HG03521 (cell line): Measurements from ENCODE around the gene GLI2.

Experiments
- ATAC-seq: cut with Tn5 transposase; IDR thresholded peaks from one replicate; pipeline ENCODE4 v1.9.1; 2021; ENCODE audit warnings: mild to moderate bottlenecking, moderate library complexity; ENCODE audit not compliant: unreplicated experiment

Gene GLI2

DNA sequence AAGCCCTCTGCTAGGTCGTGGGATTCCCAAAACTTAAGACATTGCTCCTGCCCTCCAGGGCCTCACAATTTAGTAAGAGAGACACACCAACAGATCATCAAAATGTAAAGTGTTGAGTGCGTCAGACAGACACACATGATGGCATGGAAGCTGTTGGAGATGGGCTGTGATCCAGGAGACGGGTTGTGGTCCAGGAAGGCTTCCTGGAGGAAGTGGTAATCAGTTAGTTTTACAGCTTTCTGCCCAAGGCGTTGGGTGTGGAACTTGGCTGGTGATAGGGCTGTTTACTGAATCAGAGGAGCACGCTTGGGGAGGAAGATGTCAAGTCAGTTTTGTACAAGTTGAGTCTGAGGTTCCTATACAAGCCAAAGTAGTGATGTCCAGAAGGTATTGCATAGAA, 24.0 kb upstream of the GLI2 start:
- ATAC-seq = no peak

DNA sequence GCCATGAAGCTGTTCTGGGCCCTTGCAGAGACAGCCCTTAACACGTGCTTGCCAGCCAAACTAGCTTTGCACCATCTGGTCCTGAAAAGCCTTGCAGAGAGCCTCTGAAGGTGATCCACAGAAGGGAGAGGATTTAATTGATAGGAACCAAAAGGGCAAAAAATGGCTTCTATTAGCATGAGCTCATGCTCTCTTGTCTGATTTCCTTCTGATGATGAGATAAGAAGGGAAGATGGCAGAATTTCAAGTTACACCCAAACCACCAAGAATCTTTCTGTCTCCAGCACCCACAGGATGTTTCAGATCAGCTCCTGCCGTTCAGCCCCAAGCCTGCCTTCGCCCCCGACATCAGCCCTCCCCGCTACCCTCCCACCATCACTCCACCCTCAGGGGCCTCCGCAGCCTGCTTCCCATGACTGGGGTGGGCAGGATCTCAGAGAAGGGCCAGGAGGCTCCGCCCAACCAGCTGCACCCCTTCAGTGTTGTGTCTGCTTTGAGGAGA, 23.4 kb upstream of the GLI2 start:
- ATAC-seq = no peak

DNA sequence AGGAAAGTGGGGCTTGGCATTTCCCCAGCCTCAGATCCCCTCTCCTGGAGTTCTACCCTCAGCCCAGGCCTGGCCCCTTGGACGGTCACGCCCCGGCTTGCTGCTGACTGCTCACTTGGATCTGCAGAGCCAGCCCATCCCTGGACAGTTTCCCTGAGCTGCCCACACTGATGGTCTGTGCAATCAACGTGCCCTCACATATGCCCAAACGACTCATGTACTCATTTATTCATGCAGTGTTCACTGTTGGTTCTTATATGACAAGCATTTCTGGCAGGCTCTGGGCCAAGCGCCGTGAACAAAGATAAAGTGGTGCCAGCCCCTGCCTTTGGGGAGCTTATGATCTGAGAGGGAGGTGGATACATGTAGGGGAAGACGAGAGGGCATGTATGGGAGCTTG, 20.3 kb upstream of the GLI2 start:
- ATAC-seq = no peak

DNA sequence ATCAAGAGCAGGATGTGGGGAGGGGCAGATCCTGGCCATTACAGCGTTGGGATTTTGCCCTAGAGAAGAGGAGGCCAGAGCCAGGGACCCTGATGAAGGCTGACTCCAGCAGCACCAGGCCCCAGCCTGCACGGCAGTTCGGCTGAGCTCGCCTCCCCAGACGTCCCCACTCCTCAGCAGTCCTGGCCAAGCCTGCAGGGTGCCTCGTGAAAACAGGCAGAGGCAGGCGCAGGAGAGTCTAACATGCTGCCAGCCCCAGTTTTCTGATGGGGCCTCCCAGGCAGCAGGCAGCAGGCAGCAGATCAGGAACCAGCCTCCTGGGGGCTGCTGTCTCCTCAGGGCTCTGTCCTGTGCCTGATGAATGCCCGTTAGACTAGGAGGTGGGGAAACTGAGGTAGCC, 19.7 kb upstream of the GLI2 start:
- ATAC-seq = no peak

DNA sequence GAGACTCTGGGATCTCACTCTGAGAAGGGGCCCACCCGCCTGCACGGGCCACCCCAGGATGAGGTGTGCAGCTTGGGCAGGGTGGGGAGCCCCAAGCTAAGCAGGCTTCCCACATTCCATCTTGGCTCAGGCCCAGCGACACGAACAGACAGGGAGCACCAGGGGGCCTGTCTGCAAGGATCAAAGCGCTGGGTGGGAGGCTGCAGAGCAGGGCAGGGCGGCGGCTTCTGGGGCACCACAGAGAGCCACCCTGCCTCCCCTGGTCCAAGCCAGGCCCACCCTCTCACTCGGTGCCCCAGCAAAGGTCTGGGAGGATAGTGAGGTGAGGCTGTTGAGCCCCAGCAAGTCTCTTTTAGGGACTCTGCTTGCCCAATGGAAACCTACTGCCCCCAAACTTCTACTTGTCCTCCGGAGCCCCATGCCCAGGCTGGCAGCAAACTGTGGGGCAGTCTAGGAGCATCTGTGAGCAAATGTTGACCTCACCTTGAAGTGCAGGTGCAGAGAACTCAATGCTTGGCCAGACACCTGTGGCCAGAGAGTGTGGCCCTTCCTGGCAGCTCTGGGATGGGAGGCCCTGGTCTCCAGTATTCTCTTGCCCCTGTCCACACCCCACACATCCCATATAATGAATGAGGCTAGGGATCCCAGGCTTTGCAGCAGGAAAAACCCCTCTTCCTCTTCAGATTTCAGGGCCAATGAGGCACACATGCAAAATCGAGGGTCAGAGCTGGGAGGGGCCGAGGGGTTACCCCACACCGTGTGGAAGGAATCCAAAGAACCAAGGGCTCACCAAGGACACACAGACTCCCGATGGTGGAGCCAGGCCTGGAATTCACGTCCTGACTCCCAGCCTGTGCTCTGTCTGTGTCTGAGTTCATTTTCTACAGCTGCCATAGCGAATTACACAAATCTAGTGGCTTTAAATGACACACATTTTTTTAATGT, 18.8 kb upstream of the GLI2 start:
- ATAC-seq = no peak

DNA sequence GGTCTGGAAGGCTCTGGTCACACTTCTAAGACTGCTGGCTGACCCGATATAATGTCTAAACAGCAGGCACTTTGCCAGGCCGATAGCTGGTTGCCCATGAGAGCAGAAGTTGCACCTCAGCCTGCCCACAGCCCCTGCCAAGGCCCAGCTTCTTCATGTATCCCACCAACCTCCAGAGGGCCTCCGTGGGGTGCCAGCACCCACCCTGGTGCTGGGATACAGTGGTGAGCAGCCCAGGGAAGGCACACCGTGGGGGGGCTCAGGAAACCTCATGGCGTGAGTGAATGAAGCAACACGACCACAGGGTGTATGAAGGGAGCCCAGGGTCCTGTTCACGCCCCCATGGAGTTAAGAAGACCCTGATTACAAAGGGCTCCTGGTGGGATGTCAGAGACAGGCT, 16.2 kb upstream of the GLI2 start:
- no peak for ATAC-seq

DNA sequence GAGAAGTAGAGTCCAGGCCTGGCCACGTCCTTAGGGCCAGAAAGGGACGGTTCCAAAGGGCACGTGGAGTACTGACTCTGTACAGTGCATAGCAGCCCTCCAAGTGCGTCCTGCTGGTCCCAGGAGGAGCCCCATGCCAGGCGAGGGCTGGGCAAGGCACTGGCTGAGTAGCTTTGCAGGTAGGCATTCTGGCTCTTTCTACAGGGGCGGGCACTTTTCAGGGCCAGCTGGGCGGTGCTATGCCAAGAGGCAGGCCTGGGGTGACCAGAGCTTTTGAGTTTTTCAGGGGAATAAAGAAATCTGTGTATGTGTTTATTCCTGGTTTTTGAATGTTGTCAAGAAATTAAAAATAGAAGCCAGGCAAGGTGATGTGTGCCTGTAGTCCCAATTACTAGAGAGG, 15.4 kb upstream of the GLI2 start:
- ATAC-seq = no peak

DNA sequence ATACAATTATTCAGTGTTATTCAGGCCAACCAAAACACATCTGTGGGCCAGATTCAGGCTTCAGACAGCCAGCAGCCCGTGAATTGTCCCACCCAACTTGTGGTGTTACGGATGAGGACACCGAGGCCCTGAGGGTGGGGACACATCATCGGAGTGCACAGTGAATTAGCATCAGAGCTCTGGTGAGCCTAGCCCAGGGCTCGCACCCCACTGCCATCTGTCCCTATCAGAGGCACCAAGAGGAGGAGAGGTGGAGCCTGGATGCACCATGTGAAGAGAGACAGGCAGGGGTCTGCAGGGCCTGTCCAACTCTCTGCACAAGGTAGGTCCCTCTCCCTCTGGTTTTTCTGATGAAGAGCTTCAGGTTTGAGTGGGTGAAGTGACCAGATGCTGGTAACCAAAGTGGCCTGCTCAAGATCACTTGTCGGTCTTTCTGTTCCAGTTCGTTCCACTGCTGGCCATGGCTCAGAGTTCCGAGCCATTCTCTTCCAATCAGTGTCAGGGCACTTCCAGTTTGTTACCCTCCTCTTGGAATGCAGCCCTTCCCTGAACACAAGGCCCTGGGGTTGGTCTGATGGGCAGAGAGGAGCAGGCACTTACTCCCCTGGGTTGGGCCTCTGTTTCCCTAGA, 14.8 kb upstream of the GLI2 start:
- ATAC-seq = no peak

DNA sequence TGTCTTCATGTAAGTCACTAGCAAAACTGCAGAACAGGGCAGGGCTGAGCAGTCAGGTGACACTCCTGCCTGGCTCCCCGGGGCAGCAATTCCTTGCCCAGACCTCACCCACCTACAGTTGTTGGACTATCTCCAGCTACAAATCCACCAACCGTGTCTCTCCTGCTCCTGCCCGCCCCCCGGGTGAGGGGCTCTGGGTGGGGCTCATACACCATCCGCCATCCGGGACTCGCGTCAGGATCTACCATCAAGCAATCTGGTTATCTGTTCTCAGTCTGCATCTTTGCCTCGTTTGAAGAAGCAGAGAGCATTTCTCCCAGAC, 13.5 kb upstream of the GLI2 start:
- ATAC-seq = no peak

DNA sequence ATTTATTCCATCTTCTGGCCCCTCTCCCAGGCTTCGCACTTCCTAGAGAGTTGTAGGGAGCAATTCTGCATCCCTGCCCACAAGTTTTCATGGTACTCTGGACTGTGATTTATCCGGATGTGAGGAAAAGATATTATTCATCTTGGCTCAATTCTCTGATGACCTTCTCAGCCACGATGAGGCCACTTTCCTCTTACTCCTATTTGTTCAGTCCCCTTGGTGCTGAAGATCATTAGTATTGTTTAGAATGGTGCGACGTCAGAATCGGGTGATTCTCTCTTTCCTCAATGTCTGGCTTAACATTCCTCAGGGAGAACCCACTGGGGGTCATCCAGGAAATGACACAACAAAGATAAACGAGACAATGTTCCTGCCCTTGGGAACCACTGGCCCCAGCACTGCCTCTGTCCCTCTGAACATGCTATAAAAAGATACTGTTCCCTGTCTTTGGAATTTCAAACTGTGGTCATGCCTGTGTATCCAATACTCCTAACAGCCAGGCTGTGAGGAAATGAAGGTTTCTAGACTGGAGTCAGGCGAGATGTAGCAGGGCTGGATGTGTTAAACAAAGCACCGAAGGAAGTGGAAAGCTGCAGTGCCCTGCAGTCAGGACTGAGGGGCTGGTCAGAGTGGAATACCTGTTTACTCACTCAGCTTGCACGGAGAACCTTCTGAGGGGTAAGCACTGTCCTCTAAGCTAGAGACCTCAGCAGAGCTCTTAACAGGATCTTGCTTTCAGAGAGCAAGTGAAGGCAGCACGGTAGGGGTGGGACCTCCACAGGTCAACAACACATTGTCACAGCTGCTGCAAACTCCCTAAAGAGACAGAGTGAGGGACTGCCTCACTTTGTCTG, 12.9 kb upstream of the GLI2 start:
- no peak for ATAC-seq

DNA sequence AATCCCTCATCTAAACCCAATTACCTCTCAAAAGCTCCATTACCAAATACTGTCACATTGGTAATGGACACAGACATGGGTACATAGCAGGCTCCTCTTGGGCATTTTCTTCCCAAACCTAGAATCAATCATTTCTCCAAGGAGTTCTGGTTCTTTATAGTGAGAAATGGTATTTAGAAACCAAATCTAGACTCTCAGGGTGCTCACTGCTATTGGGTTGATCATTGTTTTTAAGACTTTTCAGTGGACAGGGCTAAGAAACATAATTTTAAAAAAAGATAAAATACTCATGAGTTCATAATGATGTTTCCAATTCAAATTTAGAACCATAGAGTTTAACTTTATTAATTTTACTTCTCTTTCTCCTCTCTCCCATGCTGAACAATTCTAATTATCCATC, 9.4 kb upstream of the GLI2 start:
- ATAC-seq = no peak

DNA sequence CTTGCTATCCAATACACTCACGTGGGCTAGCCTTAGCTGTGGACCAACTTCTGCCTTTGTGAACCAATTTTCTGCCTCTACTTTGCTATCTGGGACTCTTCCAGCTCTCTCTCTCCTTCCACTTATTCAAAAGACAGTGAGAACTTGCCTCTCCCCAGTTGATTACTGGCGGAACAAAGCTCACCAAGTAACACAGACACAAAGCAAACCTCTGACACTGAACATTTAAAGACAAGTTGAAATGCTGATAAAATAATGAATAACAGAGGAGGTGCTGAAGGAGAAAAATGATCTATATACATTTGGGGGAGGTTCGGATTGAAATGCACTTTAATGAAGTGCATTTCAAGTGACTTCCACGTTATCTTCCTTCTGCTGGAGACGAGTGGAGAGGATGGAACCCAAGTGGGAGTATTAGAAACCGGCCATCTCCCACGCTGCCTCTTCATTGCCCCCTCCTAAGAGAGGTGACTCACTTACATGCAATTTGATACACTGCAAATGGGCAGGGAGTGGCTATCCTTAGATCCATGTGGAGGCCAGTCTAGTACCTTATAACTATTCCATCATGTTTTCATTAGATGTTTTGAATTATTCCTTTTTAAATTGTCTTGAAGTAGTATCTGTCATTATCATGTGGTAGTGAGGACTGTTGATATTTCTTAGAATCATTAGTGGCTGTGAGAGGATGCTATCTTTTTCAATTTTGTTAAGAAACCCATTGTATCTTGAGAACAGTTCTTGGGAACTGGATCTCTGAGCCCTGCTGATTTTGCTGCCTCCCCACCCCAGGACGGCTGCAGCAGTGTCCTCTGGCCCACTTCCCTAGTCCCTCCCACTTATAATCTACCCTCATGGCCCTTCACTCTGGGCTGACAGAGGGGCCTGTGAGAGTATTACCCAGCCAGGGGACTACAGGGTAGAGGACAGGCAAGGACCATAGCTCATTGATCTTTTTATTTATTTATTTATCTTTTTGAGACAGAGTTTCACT, 6.0 kb upstream of the GLI2 start:
- no peak for ATAC-seq

DNA sequence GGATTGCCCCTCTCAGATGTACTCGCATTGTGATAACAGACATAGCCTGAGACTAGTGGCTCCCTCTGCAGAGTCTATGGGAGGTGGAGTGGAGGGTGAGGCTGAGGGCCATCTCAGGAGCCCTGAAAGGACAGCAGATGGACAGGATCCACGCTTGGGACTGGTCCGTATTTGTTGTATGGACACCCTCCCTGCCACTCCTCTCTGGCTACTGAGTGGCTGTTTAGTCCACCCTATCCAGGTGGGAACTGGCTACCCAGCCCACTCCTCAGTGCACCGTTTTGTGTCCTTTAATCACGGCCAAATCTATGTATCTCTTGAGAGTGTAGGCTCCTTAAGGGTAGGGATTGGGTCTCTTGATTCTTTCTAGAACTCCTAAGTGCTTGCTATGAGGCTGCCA, 4.5 kb upstream of the GLI2 start:
- no peak for ATAC-seq

DNA sequence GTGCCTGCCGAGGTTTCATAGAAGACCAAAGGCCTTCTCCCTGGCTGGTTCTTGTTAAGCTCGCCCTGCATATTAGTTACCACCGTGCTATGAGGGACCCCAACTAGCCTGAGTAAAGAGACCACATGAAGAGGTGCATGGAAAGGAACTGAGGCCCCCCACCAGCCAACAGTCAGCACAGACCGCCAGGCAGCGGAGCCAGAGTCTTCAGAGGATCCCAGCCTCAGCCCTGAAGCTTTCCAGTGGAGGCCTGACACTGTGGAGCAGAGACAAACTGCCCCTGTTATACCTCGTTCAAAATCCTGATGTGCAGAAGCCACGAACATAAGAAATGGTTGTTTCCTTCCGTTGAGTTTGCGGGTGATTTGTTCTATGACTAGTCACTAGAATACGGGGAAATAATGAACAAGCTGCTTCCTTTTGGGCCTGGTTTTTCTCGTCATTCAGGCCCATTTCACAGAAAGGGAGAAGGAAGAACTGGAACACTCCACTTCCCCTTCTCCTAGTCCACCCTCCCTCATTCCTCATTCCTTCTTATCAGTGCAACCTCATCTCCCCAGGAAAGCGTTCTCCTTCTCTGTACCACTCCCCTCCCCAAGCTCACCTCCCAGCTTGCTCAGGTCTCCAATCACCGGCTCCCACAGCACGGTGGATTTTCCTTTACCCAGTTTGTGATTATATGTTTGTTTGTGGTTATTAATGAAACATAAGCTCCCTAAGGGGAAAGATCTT, 3.0 kb upstream of the GLI2 start:
- ATAC-seq = no peak

DNA sequence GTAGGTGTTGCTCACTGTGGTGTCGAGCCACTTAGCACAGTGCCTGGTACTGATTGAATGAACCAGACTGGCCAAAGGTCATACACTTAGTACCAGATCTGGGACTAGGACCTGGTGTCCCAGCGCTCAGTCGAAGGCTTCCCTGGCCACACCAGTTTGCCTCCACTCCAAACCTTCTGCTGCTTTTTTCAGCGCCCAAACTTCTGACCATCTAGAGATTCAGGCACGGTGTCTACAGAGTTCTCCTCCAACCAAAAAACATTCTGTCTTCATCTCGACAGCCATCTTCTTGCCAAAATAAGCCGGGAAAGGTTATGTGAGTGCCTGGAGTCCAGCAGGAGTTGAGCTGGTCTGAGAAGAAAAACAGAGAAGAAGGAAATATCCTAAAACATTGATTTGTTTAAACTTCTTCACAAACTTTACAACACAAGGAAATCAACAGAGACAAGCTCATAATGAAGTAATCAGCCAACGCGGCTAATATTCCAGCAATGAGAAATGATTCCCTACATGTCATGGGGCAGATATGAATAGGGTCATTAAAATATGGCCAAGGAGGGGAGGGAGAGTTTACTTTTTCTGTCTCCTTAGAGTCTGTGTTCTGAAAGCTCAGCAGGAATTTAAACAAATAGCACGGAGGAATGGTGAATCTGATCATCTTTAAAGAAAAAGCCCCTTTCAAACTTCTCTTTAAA, 2.3 kb upstream of the GLI2 start:
- ATAC-seq = no peak

DNA sequence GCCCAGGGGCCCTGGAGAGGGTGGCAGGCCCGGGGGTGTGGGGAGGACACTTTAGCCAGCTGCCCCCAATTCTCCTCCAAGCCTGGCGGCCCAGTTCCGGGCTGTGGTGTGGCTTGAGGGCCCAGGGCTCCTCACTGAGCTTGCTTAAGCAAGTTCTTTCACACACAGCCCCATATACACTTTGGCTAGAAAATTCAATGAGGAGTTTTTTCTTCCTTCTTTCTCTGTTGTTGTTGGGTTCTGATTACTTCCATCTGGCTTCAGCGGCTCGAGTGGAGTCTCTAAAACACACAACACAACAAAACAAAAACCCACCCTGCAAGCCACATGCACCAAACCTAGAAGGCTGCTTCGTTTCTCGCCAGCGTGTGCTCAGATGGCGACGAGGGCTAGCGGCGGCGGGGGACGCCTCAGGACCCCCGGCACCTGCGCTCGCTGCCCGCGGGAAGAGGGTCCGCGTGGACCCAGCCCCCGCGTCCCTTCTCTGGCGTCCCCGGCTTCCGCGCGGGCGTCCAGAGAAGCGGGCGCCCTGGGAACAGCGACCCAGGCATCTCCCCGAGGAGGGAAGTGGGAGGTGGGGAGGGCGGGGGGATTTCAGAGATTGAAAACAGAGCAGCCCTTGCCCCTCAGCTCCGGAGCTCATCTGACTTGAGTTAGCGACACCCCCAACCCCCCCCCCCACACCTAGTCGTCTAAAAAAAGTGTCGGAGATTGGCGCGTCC, 577 bp upstream of the GLI2 start:
- no peak for ATAC-seq

DNA sequence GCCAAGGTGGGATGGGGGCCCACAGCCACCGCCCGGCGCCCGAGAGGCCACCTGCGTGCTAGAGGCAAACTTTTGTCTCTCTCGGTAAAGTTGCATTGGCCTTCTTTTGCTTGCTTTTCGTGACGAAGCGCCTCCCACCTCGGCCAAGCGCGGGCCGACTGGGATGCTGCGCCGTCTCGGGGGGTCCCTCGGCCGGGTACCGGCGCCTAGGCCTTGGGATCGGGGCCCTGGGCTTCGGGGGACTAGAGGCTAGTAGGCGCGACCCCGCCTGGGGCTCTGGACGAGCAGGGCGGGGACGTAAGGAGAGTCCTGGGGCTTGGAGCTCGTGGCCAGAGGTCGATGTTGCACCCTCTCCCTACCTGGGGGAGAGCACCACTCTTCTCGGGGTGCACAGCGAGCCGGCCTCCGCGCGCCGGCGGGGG, 545 bp downstream of the GLI2 start:
- no peak for ATAC-seq

DNA sequence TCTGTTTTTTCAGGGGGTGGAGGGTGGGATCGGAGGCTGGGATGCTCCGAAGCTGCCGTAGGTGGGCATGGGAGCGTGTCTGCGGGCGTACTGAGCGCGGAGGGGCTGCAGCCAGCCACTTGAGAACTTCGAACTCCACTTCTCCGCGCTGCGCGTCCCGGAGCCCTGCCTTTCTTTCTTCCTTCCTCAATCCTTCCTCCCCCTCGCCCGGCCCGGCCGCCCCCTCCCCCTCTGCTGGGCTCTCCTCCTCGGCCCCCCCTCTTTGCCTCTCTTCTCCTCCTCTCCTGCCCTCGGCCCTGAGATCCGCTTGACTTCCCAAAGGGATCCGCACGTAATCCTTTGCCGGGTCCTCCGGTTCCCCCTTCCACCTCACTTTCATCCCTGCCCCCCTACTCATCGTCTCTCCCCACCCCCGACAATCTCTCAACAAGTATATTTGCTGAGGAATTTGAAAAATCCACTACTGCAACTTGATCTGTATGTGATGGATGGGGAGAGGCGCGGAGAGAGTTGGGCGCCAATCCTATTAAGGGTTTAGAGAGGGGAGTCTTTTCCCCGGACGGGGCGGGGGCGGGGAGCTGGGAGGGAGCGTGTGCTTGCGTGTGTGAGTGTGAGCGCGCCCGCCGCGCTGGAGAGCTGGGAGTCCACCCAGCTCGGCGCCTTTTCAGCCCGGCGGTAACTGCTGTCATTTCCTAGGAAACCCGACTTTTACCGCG, 1.1 kb downstream of the GLI2 start:
- no peak for ATAC-seq
